KMS-11 (cell line): ENCODE results near the gene CDH13.

ENCODE experiments used
- H2AFZ ChIP-seq: fragments of 200-600 bp; sonication (generic); 2 replicates; pipeline ENCODE4 v1.6.1; 2016; ENCODE audit warnings: antibody characterized with exemption, mixed run types, low read depth
- H3K27ac ChIP-seq: fragments of 200-600 bp; sonication (generic); 2 replicates; pipeline ENCODE4 v1.6.1; 2016; ENCODE audit warnings: mild to moderate bottlenecking, mixed run types
- H3K27me3 ChIP-seq: fragments of 200-600 bp; sonication (generic); 2 replicates; pipeline ENCODE4 v1.6.1; 2017; ENCODE audit warnings: mild to moderate bottlenecking, low read depth, mixed run types, moderate library complexity; ENCODE audit not compliant: insufficient read depth
- H3K36me3 ChIP-seq: fragments of 200-600 bp; sonication (generic); 2 replicates; pipeline ENCODE4 v1.6.1; 2017; ENCODE audit warnings: mild to moderate bottlenecking, mixed run types; ENCODE audit not compliant: insufficient read depth
- H3K4me1 ChIP-seq: fragments of 200-600 bp; sonication (generic); 2 replicates; pipeline ENCODE4 v1.6.1; 2016; ENCODE audit warnings: mild to moderate bottlenecking, low read depth, mixed run types; ENCODE audit not compliant: poor library complexity, severe bottlenecking
- H3K4me2 ChIP-seq: fragments of 200-600 bp; sonication (generic); 2 replicates; pipeline ENCODE4 v1.7.0; 2016; ENCODE audit warnings: mild to moderate bottlenecking, mixed run types
- H3K4me3 ChIP-seq: fragments of 200-600 bp; sonication (generic); IDR thresholded peaks from 2 replicates; pipeline ENCODE4 v1.6.1; 2017; ENCODE audit warnings: low read depth, low read length, mixed read lengths; ENCODE audit not compliant: insufficient read depth
- H3K79me2 ChIP-seq: fragments of 200-600 bp; sonication (generic); 2 replicates; pipeline ENCODE4 v1.6.1; 2016; ENCODE audit warnings: low read depth, mixed run types; ENCODE audit not compliant: insufficient read depth
- H3K9ac ChIP-seq: fragments of 200-600 bp; sonication (generic); 2 replicates; pipeline ENCODE4 v1.6.1; 2016; ENCODE audit warnings: mild to moderate bottlenecking, mixed run types
- H4K20me1 ChIP-seq: fragments of 200-600 bp; sonication (generic); 2 replicates; pipeline ENCODE4 v1.6.1; 2016; ENCODE audit warnings: mild to moderate bottlenecking, mixed run types; ENCODE audit not compliant: insufficient read depth
- CTCF ChIP-seq: fragments of 200-600 bp; sonication (generic); conservative IDR thresholded peaks from 2 replicates; pipeline ENCODE4 v1.6.1; 2017; ENCODE audit warnings: low read depth, mild to moderate bottlenecking, antibody characterized with exemption, low read length, moderate library complexity, mixed read lengths

Gene CDH13

GRCh38 chr16:83348991-83349390 lies 722.2 kb downstream of the CDH13 start:
- no peaks in the 10 kb centered on the region for H4K20me1 ChIP-seq
- H3K27ac ChIP-seq, result no peak overlapping the region
- H3K9ac ChIP-seq, result no peak overlapping the region
- TF ChIP-seq CTCF, result no peak
- no peaks in the 10 kb centered on the region for H3K36me3 ChIP-seq
- no peaks in the 10 kb centered on the region for H3K79me2 ChIP-seq
- H3K4me1 ChIP-seq, result no peaks in the 10 kb centered on the region
- H3K27me3 ChIP-seq, result no peaks in the 10 kb centered on the region
- H2AFZ ChIP-seq, result no peak overlapping the region
- no peak overlapping the region for H3K4me2 ChIP-seq
- H3K4me3 ChIP-seq, result no peak overlapping the region

GRCh38 chr16:83350481-83350880 lies 723.7 kb downstream of the CDH13 start:
- H3K9ac ChIP-seq, result no peak overlapping the region
- H3K4me3 ChIP-seq, result no peak overlapping the region
- no peaks in the 10 kb centered on the region for H3K79me2 ChIP-seq
- H3K27me3 ChIP-seq, result no peaks in the 10 kb centered on the region
- no peak overlapping the region for H3K4me2 ChIP-seq
- TF ChIP-seq CTCF, result no peak
- no peak overlapping the region for H3K27ac ChIP-seq
- H4K20me1 ChIP-seq, result no peaks in the 10 kb centered on the region
- no peaks in the 10 kb centered on the region for H3K36me3 ChIP-seq
- no peak overlapping the region for H2AFZ ChIP-seq
- H3K4me1 ChIP-seq, result no peaks in the 10 kb centered on the region

GRCh38 chr16:83351846-83352245 lies 725.1 kb downstream of the CDH13 start:
- no peak overlapping the region for H2AFZ ChIP-seq
- H3K9ac ChIP-seq, result no peak overlapping the region
- H3K4me3 ChIP-seq, result no peak overlapping the region
- H3K27ac ChIP-seq, result no peak overlapping the region
- no peak overlapping the region for H3K4me2 ChIP-seq
- no peaks in the 10 kb centered on the region for H3K4me1 ChIP-seq
- TF ChIP-seq CTCF, result no peak
- no peaks in the 10 kb centered on the region for H3K36me3 ChIP-seq
- H4K20me1 ChIP-seq, result no peaks in the 10 kb centered on the region
- H3K79me2 ChIP-seq, result no peaks in the 10 kb centered on the region
- no peaks in the 10 kb centered on the region for H3K27me3 ChIP-seq

- H3K27me3 ChIP-seq, result no peaks in the 10 kb centered on the region
- no peaks in the 10 kb centered on the region for H3K79me2 ChIP-seq
- H4K20me1 ChIP-seq, result no peaks in the 10 kb centered on the region
- no peak for TF ChIP-seq CTCF
- no peak overlapping the region for H3K4me2 ChIP-seq
- H3K4me1 ChIP-seq, result no peaks in the 10 kb centered on the region
- H3K4me3 ChIP-seq, result no peak overlapping the region
- H3K27ac ChIP-seq, result no peak overlapping the region
- H3K9ac ChIP-seq, result no peak overlapping the region
- no peak overlapping the region for H2AFZ ChIP-seq
- H3K36me3 ChIP-seq, result no peaks in the 10 kb centered on the region
These were observed 726.5 kb downstream of the CDH13 start for GRCh38 chr16:83353241-83353640.

- H3K36me3 ChIP-seq, result no peaks in the 10 kb centered on the region
These were observed 727.2 kb downstream of the CDH13 start for GRCh38 chr16:83354015-83354414.

More at GRCh38 chr16:83354015-83354414, 727.2 kb downstream of the CDH13 start:
- no peak for TF ChIP-seq CTCF
- no peaks in the 10 kb centered on the region for H3K27me3 ChIP-seq
- no peak overlapping the region for H2AFZ ChIP-seq
- no peaks in the 10 kb centered on the region for H3K79me2 ChIP-seq
- no peaks in the 10 kb centered on the region for H4K20me1 ChIP-seq
- H3K4me1 ChIP-seq, result no peaks in the 10 kb centered on the region
- no peak overlapping the region for H3K4me2 ChIP-seq
- no peak overlapping the region for H3K27ac ChIP-seq
- no peak overlapping the region for H3K4me3 ChIP-seq
- no peak overlapping the region for H3K9ac ChIP-seq
